ENCODE data around the gene USP9X. TPM values are rescaled to one million over a fixed set of nuclear protein-coding genes. Genes with fewer than 3 reads are reported as not detected.

Gene USP9X
- total and polyA plus RNA-seq, 2 of the 8 experiments (the other 6 are each of a cell fraction or from before 2014, with no cell fraction given): 79.2 to 300 TPM

GRCh38 chrX:41167888-41168287 lies 82.6 kb downstream of the USP9X start:
- no peaks in the 10 kb centered on the region for H3K4me1 ChIP-seq (replicated peaks in 1 of 4; ENCODE audit: control insufficient read depth in 3 of 4, insufficient read depth in 4 of 4, low read length in 3 of 4)
- no peak overlapping the region for H3K18ac ChIP-seq (ENCODE audit: extremely low read depth, low read length)
- no peaks in the 10 kb centered on the region for H3K9me3 ChIP-seq (ENCODE audit: insufficient read depth in 2 of 2, low read depth in 1 of 2, low read length in 1 of 2)
- no peaks in the 10 kb centered on the region for H3K23me2 ChIP-seq (ENCODE audit: low read depth, low read length)
- POLR2A ChIA-PET (ENCODE audit: partially characterized antibody): no interaction called here
- H3K4ac ChIP-seq (replicated peaks; ENCODE audit: insufficient read length, low read depth, low read length): no peak overlapping the region
- H4K91ac ChIP-seq (replicated peaks; ENCODE audit: insufficient read length, low read length): no peak overlapping the region
- H3K4me3 ChIP-seq (ENCODE audit: extremely low read depth in 1 of 4, insufficient read depth in 2 of 4, low read depth in 3 of 4, low read length in 4 of 4): no peak overlapping the region
- H2BK15ac ChIP-seq (ENCODE audit: low read length): no peak overlapping the region
- no peaks in the 10 kb centered on the region for H3K79me1 ChIP-seq (ENCODE audit: low read depth, low read length)
- no peaks in the 10 kb centered on the region for H3K27me3 ChIP-seq (replicated peaks in 1 of 4; ENCODE audit: control insufficient read depth in 3 of 4, extremely low read depth in 1 of 4, insufficient read depth in 3 of 4, low read length in 3 of 4)
- no peak overlapping the region for H3K56ac ChIP-seq (replicated peaks; ENCODE audit: insufficient read length, low read depth, low read length)
- no peak overlapping the region for H2BK120ac ChIP-seq (replicated peaks; ENCODE audit: low read depth, low read length)
- H2AFZ ChIP-seq (ENCODE audit: low read length): no peak overlapping the region
- no peak overlapping the region for H3K9ac ChIP-seq (replicated peaks in 1 of 4; ENCODE audit: extremely low read depth in 1 of 4, low read depth in 3 of 4, low read length in 3 of 4)
- no peak overlapping the region for H2AK5ac ChIP-seq (ENCODE audit: low read depth, low read length)
- no peak overlapping the region for H2BK20ac ChIP-seq (ENCODE audit: low read length)
- no peak overlapping the region for H2BK12ac ChIP-seq (ENCODE audit: low read depth, low read length)
- no peak overlapping the region for H4K8ac ChIP-seq (ENCODE audit: extremely low read depth, insufficient read depth, low read length)
- peaks cover 0 to 1% of the 10 kb centered on the region in 2 experiments for H4K20me1 ChIP-seq (replicated peaks in 1 of 2; ENCODE audit: control insufficient read depth in 1 of 2, insufficient read depth in 2 of 2, low read length in 2 of 2)
- H3K27ac ChIP-seq (ENCODE audit: low read depth, low read length): no peak overlapping the region
- H4K5ac ChIP-seq (ENCODE audit: insufficient read length, low read depth, low read length): no peak overlapping the region
- no peak overlapping the region for H3K23ac ChIP-seq (ENCODE audit: insufficient read length)
- WGBS, 2 experiments (ENCODE audit: extremely low coverage in 1 of 2, insufficient coverage in 1 of 2, insufficient read length in 1 of 2, insufficient replicate concordance in 2 of 2, low coverage in 1 of 2, low lambda C conversion rate in 2 of 2, missing lambda C conversion rate in 1 of 2): 94% methylated on average over 4 of the region's 4 CpGs; no CpG with 5 or more reads in 1 of the 2 experiments
- H3K14ac ChIP-seq (ENCODE audit: insufficient read length): no peak overlapping the region
- H3K79me2 ChIP-seq (ENCODE audit: control insufficient read depth in 1 of 2, insufficient read depth in 2 of 2, low read length in 2 of 2): peaks cover 0 to 40% of the 10 kb centered on the region in 2 experiments; a peak in 2 of 4 replicates
- H3K4me2 ChIP-seq (ENCODE audit: insufficient read depth in 1 of 2, low read depth in 2 of 2, low read length in 2 of 2): no peak overlapping the region
- FAIRE-seq (no peak), DNase-seq (ENCODE audit: low read depth in 1 of 2, low spot score in 2 of 2) (no peak)
- peaks cover 4 to 97% (median 44%) of the 10 kb centered on the region in 4 experiments for H3K36me3 ChIP-seq (ENCODE audit: control insufficient read depth in 2 of 4, insufficient read depth in 4 of 4, low read length in 3 of 4)
- TF ChIP-seq EP300 (IDR thresholded peaks at IDR 0.05; ENCODE audit: borderline replicate concordance in 1 of 2, low read depth in 2 of 2, low read length in 2 of 2) (no peak), SP4 (IDR thresholded peaks at IDR 0.05; ENCODE audit: low read length) (no peak), BRCA1 (IDR thresholded peaks at IDR 0.05; ENCODE audit: low read depth, low read length) (no peak), KDM4A (IDR thresholded peaks at IDR 0.05; ENCODE audit: low read depth, low read length, severe bottlenecking) (no peak), KDM5A (IDR thresholded peaks at IDR 0.05; ENCODE audit: low read length) (no peak), CEBPB (IDR thresholded peaks at IDR 0.05; ENCODE audit: low read depth, low read length) (no peak), SUZ12 (IDR thresholded peaks at IDR 0.05; ENCODE audit: low read length) (no peak), NRF1 (IDR thresholded peaks at IDR 0.05; ENCODE audit: low read depth, low read length) (no peak), TBP (IDR thresholded peaks at IDR 0.05; ENCODE audit: low read depth, low read length) (no peak), ZNF274 (IDR thresholded peaks at IDR 0.05; ENCODE audit: borderline replicate concordance, extremely low read depth, low read length) (no peak), POU5F1 (IDR thresholded peaks at IDR 0.05; ENCODE audit: low read depth, low read length) (no peak)
- CTCF ChIA-PET (ENCODE audit: partially characterized antibody): interaction anchor here (1.6 kb wide), 1 partner anchor 12 kb away, joined by 4 read pairs; no protein-coding TSS in a partner anchor
- H2BK5ac ChIP-seq (ENCODE audit: low read depth, low read length): no peak overlapping the region

All from H1 (cell line).